ENCODE measurements around the gene EDIL3.
"Not testable (repeated sequence)": the region's sequence is repeated elsewhere in the genome, so short reads cannot be mapped to it uniquely, and the experiment has no call there.

EDIL3 gene

DNA sequence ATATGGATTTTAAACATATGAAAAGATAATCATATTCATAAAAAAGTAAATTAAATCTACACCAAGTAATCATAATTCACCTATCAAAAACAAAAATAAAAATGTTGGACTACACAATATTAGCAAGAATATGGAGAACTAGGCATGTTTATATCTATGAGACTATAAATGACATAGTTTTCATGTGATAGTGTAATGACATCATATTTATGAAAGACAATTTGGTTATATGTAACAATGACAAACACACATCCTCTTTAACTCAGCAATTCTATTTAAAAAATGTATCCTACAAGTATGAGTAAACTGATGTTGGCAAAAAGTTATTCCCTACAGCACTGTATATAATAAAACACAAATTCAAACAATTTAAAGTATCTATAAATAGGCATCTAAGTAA lies 312.3 kb downstream of the EDIL3 start:
- no peaks in the 10 kb centered on the region for H3K4me1 ChIP-seq (ENCODE audit: control insufficient read depth, insufficient read depth, low read length, poor library complexity, severe bottlenecking)
- no peaks in the 10 kb centered on the region for H3K36me3 ChIP-seq (ENCODE audit: control insufficient read depth, insufficient read depth, low read length)
- no peaks in the 10 kb centered on the region for H3K9me3 ChIP-seq (ENCODE audit: control insufficient read depth, low read length)
- no peak overlapping the region for H3K4me3 ChIP-seq (ENCODE audit: extremely low read depth, insufficient read depth, low read length, poor library complexity, severe bottlenecking)
- no peak overlapping the region for H3K27ac ChIP-seq (ENCODE audit: low read depth, low read length, severe bottlenecking)

DNA sequence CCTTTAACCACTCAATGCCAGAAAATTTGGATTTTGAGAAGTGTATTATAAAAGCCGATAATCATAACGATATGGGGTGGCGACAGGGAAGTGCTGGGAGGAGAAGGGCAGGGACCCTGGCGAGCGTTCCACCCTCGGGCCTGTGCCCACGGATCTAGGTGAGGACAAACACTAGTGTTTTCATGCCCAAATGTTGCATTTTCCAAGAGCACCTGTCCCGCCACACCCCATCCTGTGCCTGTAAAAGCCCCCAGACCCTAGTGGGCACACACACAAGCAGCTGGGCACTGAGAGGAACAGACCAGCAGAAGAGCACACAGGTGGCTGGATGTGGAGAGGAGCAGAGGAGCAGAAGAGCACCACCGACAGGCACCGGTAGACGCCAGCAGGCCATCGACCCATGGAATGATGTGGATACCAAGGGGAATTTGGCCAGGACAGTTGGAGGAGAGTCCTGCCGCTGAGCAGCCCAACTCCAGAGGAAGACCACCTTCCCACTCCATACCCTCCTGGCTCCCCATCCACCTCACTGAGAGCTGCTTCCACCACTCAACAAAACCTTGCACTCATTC lies 315.0 kb downstream of the EDIL3 start:
- Histone ChIP-seq H3K4me1 (ENCODE audit: control insufficient read depth, insufficient read depth, low read length, poor library complexity, severe bottlenecking) (no peaks in the 10 kb centered on the region), H3K36me3 (ENCODE audit: control insufficient read depth, insufficient read depth, low read length) (no peaks in the 10 kb centered on the region), H3K9me3 (ENCODE audit: control insufficient read depth, low read length) (no peaks in the 10 kb centered on the region), H3K4me3 (ENCODE audit: extremely low read depth, insufficient read depth, low read length, poor library complexity, severe bottlenecking) (no peak overlapping the region), H3K27ac (ENCODE audit: low read depth, low read length, severe bottlenecking) (no peak overlapping the region)
- 100% methylated on average over 2 to 9 of the region's 13 CpGs for WGBS, 2 experiments (ENCODE audit: insufficient coverage in 2 of 2)

DNA sequence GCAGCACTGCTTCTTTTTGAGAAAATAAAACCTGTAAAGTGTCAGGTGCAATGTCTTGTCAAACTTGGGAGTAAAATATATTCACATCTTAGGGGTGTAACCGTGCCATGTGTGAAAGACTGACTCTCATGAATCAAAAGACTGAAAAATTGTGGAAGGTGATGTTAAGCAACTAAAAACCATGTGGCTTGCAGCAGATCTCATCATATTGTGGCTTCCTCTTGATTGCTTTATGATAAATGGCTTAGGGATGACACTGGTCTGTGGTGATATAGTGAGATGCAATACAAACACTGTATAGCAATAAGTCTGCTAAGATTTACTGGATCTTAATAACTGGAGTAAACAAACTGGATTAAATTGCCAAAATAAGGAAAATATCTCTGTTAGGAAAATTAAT lies 321.6 kb downstream of the EDIL3 start:
- no peaks in the 10 kb centered on the region for H3K4me1 ChIP-seq (ENCODE audit: control insufficient read depth, insufficient read depth, low read length, poor library complexity, severe bottlenecking)
- peaks cover 22% of the 10 kb centered on the region for H3K36me3 ChIP-seq (ENCODE audit: control insufficient read depth, insufficient read depth, low read length)
- 80 to 89% methylated on average over 1 of the region's 1 CpG for WGBS, 2 experiments (ENCODE audit: insufficient coverage in 2 of 2)
- no peak overlapping the region for H3K27ac ChIP-seq (ENCODE audit: low read depth, low read length, severe bottlenecking)
- H3K4me3 ChIP-seq (ENCODE audit: extremely low read depth, insufficient read depth, low read length, poor library complexity, severe bottlenecking): no peak overlapping the region
- H3K9me3 ChIP-seq (ENCODE audit: control insufficient read depth, low read length): no peaks in the 10 kb centered on the region

DNA sequence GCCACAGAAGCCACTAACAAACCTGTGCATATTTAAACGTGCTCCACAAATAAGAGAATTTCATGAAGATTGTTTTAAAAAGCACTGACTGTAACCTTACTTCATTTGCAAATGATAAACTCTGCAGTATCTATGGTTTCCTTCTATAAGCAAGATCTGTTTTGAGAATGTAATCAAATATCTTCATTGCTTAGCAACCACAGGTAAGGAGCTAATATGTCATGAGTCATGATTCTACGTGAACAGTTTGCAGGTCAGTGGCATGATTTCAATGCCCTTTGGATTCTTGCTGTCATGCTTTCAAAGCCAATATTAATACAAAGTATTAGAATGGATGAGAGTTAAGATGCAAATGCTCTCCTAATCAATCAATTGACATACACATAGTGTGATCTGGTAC lies 325.0 kb downstream of the EDIL3 start:
- Histone ChIP-seq H3K36me3 (ENCODE audit: control insufficient read depth, insufficient read depth, low read length) (peaks cover 22% of the 10 kb centered on the region), H3K27ac (ENCODE audit: low read depth, low read length, severe bottlenecking) (no peak overlapping the region), H3K4me3 (ENCODE audit: extremely low read depth, insufficient read depth, low read length, poor library complexity, severe bottlenecking) (no peak overlapping the region), H3K4me1 (ENCODE audit: control insufficient read depth, insufficient read depth, low read length, poor library complexity, severe bottlenecking) (no peaks in the 10 kb centered on the region), H3K9me3 (ENCODE audit: control insufficient read depth, low read length) (no peaks in the 10 kb centered on the region)
- WGBS, 2 experiments (ENCODE audit: insufficient coverage in 2 of 2): 100% methylated on average over 2 of the region's 2 CpGs; no CpG with 5 or more reads in 1 of the 2 experiments

DNA sequence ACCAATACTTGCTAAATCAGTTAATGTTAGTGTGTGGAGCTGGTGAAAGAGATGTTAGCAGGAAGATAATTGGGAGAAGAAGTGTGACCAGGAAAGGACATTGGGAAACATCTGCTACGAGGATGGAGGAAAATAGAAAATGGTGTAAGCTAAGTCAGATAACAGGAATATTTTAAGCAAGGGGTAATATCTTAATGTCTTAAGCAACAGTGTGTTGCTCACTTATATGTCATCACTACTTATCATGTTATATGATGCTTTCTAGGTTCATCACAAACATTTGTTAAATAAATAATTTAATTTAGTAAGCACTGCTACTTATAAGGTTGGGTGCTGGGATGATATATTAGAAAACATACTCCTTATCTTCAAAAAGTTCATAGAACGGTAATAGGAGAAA lies 326.1 kb downstream of the EDIL3 start:
- WGBS, 2 experiments (ENCODE audit: insufficient coverage in 2 of 2): 0% methylated on average over 1 of the region's 2 CpGs
- H3K4me3 ChIP-seq (ENCODE audit: extremely low read depth, insufficient read depth, low read length, poor library complexity, severe bottlenecking): no peak overlapping the region
- H3K4me1 ChIP-seq (ENCODE audit: control insufficient read depth, insufficient read depth, low read length, poor library complexity, severe bottlenecking): no peaks in the 10 kb centered on the region
- H3K36me3 ChIP-seq (ENCODE audit: control insufficient read depth, insufficient read depth, low read length): peaks cover 22% of the 10 kb centered on the region
- H3K9me3 ChIP-seq (ENCODE audit: control insufficient read depth, low read length): no peaks in the 10 kb centered on the region
- no peak overlapping the region for H3K27ac ChIP-seq (ENCODE audit: low read depth, low read length, severe bottlenecking)

DNA sequence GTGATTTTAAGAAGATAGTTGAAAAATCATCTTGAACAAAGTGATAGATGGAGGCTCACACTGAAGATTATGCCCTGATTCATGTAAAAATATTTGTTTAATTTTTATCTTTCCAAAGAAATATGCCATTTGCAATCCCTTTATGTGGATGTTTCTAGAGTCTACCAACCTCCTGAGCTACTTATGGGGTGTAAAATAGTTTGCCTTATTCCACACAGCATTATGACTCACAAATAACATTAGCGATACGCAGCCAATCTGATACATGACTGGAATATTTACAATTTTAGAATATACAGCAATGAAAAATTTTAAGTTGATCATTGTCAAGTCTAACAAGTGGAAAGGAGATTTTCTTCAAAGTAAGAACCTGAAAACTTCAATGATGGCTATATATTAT lies 327.5 kb downstream of the EDIL3 start:
- Histone ChIP-seq H3K4me1 (ENCODE audit: control insufficient read depth, insufficient read depth, low read length, poor library complexity, severe bottlenecking) (no peaks in the 10 kb centered on the region), H3K36me3 (ENCODE audit: control insufficient read depth, insufficient read depth, low read length) (peaks cover 15% of the 10 kb centered on the region), H3K4me3 (ENCODE audit: extremely low read depth, insufficient read depth, low read length, poor library complexity, severe bottlenecking) (no peak overlapping the region), H3K9me3 (ENCODE audit: control insufficient read depth, low read length) (no peaks in the 10 kb centered on the region), H3K27ac (ENCODE audit: low read depth, low read length, severe bottlenecking) (no peak overlapping the region)
- WGBS, 2 experiments (ENCODE audit: insufficient coverage in 2 of 2): no CpG with 5 or more reads among the region's 2 CpGs

DNA sequence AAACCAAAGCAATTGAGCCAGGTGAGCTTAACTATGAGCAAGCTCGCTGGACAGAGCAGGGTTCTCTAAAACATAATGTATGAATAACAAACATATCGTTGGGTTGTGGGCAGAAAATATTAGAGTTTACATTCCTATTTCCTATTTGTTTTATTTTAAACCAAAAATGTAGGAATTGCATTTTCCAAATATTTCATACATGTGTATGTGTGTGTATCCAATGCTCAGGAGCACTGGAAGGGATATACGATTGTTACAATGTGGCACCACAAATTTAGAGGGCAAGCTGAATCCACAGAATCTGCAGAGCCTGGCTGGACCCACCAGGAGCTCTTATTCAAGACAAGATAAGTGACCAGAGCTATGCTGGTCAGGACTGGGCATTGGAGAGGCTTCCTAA lies 338.7 kb downstream of the EDIL3 start:
- WGBS, 2 experiments (ENCODE audit: insufficient coverage in 2 of 2): 89 to 100% methylated on average over 1 of the region's 3 CpGs
- Histone ChIP-seq H3K9me3 (ENCODE audit: control insufficient read depth, low read length) (peaks cover 7% of the 10 kb centered on the region), H3K27ac (ENCODE audit: low read depth, low read length, severe bottlenecking) (no peak overlapping the region), H3K36me3 (ENCODE audit: control insufficient read depth, insufficient read depth, low read length) (peaks cover 17% of the 10 kb centered on the region), H3K4me1 (ENCODE audit: control insufficient read depth, insufficient read depth, low read length, poor library complexity, severe bottlenecking) (no peaks in the 10 kb centered on the region), H3K4me3 (ENCODE audit: extremely low read depth, insufficient read depth, low read length, poor library complexity, severe bottlenecking) (no peak overlapping the region)

DNA sequence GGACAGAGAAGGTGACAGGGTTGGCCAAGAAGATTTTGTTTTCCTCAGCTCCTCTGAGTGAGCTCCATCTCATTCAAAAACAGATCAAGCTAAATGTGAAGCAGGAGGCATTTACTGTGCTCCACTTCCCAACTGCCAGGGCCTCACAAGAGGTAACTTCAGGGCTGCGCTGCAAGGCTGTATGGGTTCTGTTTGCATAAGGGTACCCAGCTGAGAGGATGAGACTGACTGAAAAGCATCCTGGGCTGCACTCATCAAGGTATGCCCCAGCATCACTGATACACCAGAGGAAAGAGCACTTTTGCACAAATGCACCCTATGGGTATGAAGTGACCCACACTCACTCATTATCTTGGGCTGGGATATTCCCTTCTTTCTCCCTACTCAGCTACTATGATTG lies 347.8 kb downstream of the EDIL3 start:
- H3K36me3 ChIP-seq (ENCODE audit: control insufficient read depth, insufficient read depth, low read length): no peaks in the 10 kb centered on the region
- H3K4me1 ChIP-seq (ENCODE audit: control insufficient read depth, insufficient read depth, low read length, poor library complexity, severe bottlenecking): no peaks in the 10 kb centered on the region
- no CpG with 5 or more reads among the region's 1 CpG for WGBS, 2 experiments (ENCODE audit: insufficient coverage in 2 of 2)
- H3K9me3 ChIP-seq (ENCODE audit: control insufficient read depth, low read length): no peaks in the 10 kb centered on the region
- no peak overlapping the region for H3K4me3 ChIP-seq (ENCODE audit: extremely low read depth, insufficient read depth, low read length, poor library complexity, severe bottlenecking)
- no peak overlapping the region for H3K27ac ChIP-seq (ENCODE audit: low read depth, low read length, severe bottlenecking)

DNA sequence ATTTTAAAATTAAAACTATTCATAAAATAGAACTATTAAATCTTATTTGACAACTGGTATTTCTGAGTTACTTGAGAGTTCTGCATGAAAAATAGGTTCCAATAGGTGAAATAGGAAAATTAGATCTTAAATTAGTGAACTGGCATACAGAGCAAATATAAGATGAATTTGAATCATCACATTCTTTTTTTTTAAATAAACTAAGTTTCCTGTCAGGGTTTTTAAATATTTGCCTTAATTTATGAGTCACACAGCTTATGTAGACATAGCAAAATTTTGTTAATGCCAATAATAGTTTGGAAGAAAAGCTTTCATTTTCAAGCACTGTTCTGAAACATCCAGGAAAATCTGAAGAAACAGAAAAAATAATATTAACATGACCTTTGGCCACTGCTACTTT lies 352.4 kb downstream of the EDIL3 start:
- Histone ChIP-seq H3K27ac (ENCODE audit: low read depth, low read length, severe bottlenecking) (no peak overlapping the region), H3K36me3 (ENCODE audit: control insufficient read depth, insufficient read depth, low read length) (peaks cover 6% of the 10 kb centered on the region), H3K9me3 (ENCODE audit: control insufficient read depth, low read length) (no peaks in the 10 kb centered on the region)

DNA sequence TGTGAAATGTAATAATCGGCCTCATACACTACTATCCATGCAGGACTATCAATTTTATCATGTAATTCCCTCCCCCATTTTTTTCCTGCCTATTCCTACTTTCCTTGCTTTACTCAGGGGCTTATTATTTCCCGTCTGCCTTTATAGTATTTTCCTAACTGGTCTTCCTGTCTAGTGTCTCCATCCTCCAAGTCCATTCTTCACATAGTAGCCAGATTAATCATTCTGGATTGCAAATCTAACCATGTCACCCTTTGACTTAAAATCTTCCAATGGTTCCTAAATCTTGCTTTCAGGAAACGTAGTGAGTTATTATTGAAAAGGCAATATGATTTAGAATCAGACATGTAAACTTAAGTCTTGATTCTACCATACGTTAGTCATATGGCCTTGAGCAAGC lies 356.6 kb downstream of the EDIL3 start:
- Histone ChIP-seq H3K36me3 (ENCODE audit: control insufficient read depth, insufficient read depth, low read length) (peaks cover 6% of the 10 kb centered on the region), H3K4me3 (ENCODE audit: extremely low read depth, insufficient read depth, low read length, poor library complexity, severe bottlenecking) (no peak overlapping the region), H3K4me1 (ENCODE audit: control insufficient read depth, insufficient read depth, low read length, poor library complexity, severe bottlenecking) (no peaks in the 10 kb centered on the region), H3K9me3 (ENCODE audit: control insufficient read depth, low read length) (no peaks in the 10 kb centered on the region), H3K27ac (ENCODE audit: low read depth, low read length, severe bottlenecking) (no peak overlapping the region)
- WGBS, 2 experiments (ENCODE audit: insufficient coverage in 2 of 2): 100% methylated on average over 1 of the region's 4 CpGs

More for the DNA sequence above, 352.4 kb downstream of the EDIL3 start:
- Histone ChIP-seq H3K4me3 (ENCODE audit: extremely low read depth, insufficient read depth, low read length, poor library complexity, severe bottlenecking) (no peak overlapping the region), H3K4me1 (ENCODE audit: control insufficient read depth, insufficient read depth, low read length, poor library complexity, severe bottlenecking) (no peaks in the 10 kb centered on the region)

DNA sequence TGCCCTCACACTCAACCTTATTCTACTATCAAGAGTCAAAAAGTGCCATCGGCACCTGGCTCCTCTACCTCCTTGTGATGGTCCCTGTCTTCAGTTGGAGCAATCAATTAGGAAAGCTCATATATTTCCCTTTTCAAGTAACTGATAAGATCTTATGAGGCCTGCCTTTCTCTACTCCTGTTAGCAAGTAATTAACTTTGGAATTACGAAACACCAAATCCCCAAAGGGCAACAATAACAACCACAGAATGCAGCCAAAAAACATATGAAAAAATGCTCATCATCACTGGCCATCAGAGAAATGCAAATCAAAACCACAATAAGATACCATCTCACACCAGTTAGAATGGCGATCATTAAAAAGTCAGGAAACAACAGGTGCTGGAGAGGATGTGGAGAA lies 366.2 kb downstream of the EDIL3 start:
- not testable (repeated sequence) for H3K4me1 ChIP-seq (ENCODE audit: control insufficient read depth, insufficient read depth, low read length, poor library complexity, severe bottlenecking); H3K27ac ChIP-seq (ENCODE audit: low read depth, low read length, severe bottlenecking); H3K9me3 ChIP-seq (ENCODE audit: control insufficient read depth, low read length); H3K36me3 ChIP-seq (ENCODE audit: control insufficient read depth, insufficient read depth, low read length); H3K4me3 ChIP-seq (ENCODE audit: extremely low read depth, insufficient read depth, low read length, poor library complexity, severe bottlenecking)
- 100% methylated on average over 1 to 2 of the region's 3 CpGs for WGBS, 2 experiments (ENCODE audit: insufficient coverage in 2 of 2)

Measured in mesodermal cell (in vitro differentiated cells).